NCI-H2196 (cell line): Measurements from ENCODE around the gene HMCN2.

Experiments
- DNase-seq: peaks from one replicate; lab custom pipeline; 2025; ENCODE audit not compliant: unreplicated experiment; lab: John Stamatoyannopoulos, UW

Gene HMCN2

GRCh38 chr9:130360672-130361071, 95.1 kb downstream of the HMCN2 start:
- DNase-seq = no peak

GRCh38 chr9:130361873-130362362, 96.4 kb downstream of the HMCN2 start:
- DNase-seq = no peak

GRCh38 chr9:130362691-130363090, 97.1 kb downstream of the HMCN2 start:
- DNase-seq = no peak

GRCh38 chr9:130363755-130364404, 98.3 kb downstream of the HMCN2 start:
- no peak for DNase-seq

GRCh38 chr9:130364619-130365322, 99.2 kb downstream of the HMCN2 start:
- DNase-seq = no peak

- DNase-seq = no peak
These were observed 99.8 kb downstream of the HMCN2 start for GRCh38 chr9:130365323-130365721.

- DNase-seq = no peak
These were observed 100.5 kb downstream of the HMCN2 start for GRCh38 chr9:130366072-130366471.

GRCh38 chr9:130366888-130367550, 101.5 kb downstream of the HMCN2 start:
- DNase-seq = no peak

GRCh38 chr9:130368631-130369103, 103.1 kb downstream of the HMCN2 start:
- DNase-seq = no peak

- DNase-seq = no peak
These were observed 104.7 kb downstream of the HMCN2 start for GRCh38 chr9:130370226-130370625.

- no peak for DNase-seq
These were observed 105.8 kb downstream of the HMCN2 start for GRCh38 chr9:130371196-130371966.

- no peak for DNase-seq
These were observed 106.5 kb downstream of the HMCN2 start for GRCh38 chr9:130372057-130372456.

GRCh38 chr9:130373679-130374325, 108.2 kb downstream of the HMCN2 start:
- DNase-seq = no peak

- no peak for DNase-seq
These were observed 112.1 kb downstream of the HMCN2 start for GRCh38 chr9:130377612-130378011.

GRCh38 chr9:130378875-130379648, 113.5 kb downstream of the HMCN2 start:
- DNase-seq = no peak

GRCh38 chr9:130379649-130379970, 114.0 kb downstream of the HMCN2 start:
- DNase-seq = no peak

GRCh38 chr9:130380920-130381469, 115.4 kb downstream of the HMCN2 start:
- DNase-seq = no peak

GRCh38 chr9:130381660-130382059, 116.1 kb downstream of the HMCN2 start:
- DNase-seq = no peak

GRCh38 chr9:130382096-130382495, 116.5 kb downstream of the HMCN2 start:
- no peak for DNase-seq
